HEK293 (cell line): ENCODE data around the gene CUTC.
"Not testable (repeated sequence)": the region's sequence is repeated elsewhere in the genome, so short reads cannot be mapped to it uniquely, and the experiment has no call there.

Source experiments
- HOXC10 ChIP-seq: sonication (generic); formaldehyde crosslinking; IDR thresholded peaks from 2 replicates; pipeline ENCODE4 v1.8.1; 2023; ENCODE audit warnings: mild to moderate bottlenecking, missing genetic modification reagents
- KLF7 ChIP-seq: fragments of 450-650 bp; formaldehyde crosslinking; IDR thresholded peaks from 2 replicates; pipeline ENCODE4 v1.5.1; 2016; ENCODE audit warnings: missing biosample characterization, missing genetic modification characterization, borderline replicate concordance
- YY1 ChIP-seq: fragments of 450-650 bp; formaldehyde crosslinking; IDR thresholded peaks from 2 replicates; pipeline ENCODE4 v1.5.1; 2018; ENCODE audit warnings: missing biosample characterization, missing genetic modification characterization
- ZNF155 ChIP-seq: fragments of 450-650 bp; formaldehyde crosslinking; IDR thresholded peaks from 2 replicates; pipeline ENCODE4 v1.5.1; 2016; ENCODE audit warnings: missing biosample characterization, missing genetic modification characterization
- ZNF274 ChIP-seq, 2 experiments: fragments of 200-500 bp in 1 of 2; fragments of 450-650 bp in 1 of 2; sonication (Bioruptor generic) in 1 of 2; formaldehyde crosslinking in 1 of 2; IDR thresholded peaks; 2 replicates each; pipeline versions ENCODE4 v1.5.1 to v1.6.1; 2014 to 2016; ENCODE audit warnings: borderline replicate concordance in 1 of 2, inconsistent platforms in 1 of 2, low read length in 1 of 2, missing biosample characterization in 1 of 2, missing genetic modification characterization in 1 of 2
- ZNF37A ChIP-seq: fragments of 450-650 bp; IDR thresholded peaks from 2 replicates; pipeline ENCODE4 v1.5.1; 2018; ENCODE audit warnings: missing biosample characterization, missing genetic modification characterization
- TF ChIP-seq, protein P1 (sequence below): fragments of 450-650 bp; formaldehyde crosslinking; IDR thresholded peaks from 2 replicates; pipeline ENCODE4 v1.5.1; 2016; ENCODE audit warnings: missing biosample characterization, missing genetic modification characterization
- TF ChIP-seq, protein P2 (sequence below): fragments of 450-650 bp; formaldehyde crosslinking; IDR thresholded peaks from 2 replicates; pipeline ENCODE4 v1.5.1; 2016; ENCODE audit warnings: missing biosample characterization, missing genetic modification characterization
- TF ChIP-seq, protein P3 (sequence below): fragments of 450-650 bp; formaldehyde crosslinking; IDR thresholded peaks from 2 replicates; pipeline ENCODE4 v1.5.1; 2016; ENCODE audit warnings: missing biosample characterization, missing genetic modification characterization
- TF ChIP-seq, protein P4 (sequence below): fragments of 450-650 bp; formaldehyde crosslinking; IDR thresholded peaks from 2 replicates; pipeline ENCODE4 v1.5.1; 2017; ENCODE audit warnings: missing biosample characterization, mild to moderate bottlenecking, missing genetic modification characterization, moderate library complexity

DNA sequence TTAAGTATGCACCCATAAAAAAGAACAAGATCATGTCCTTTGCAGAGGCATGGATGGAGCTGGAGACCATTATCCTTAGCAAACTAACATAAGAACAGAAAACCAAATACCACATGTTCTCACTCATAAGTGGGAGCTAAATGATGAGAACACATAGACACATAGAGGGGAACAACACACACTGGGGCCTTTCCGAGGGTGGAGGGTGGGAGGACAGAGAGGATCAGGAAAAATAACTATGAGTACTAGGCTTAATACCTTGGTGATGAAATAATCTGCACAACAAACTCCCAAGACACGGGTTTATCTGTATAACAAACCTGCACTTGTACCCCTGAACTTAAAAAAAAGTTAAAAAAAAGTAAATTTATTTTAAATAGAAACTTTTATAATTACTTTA lies 14.1 kb downstream of the CUTC start:
- TF ChIP-seq ZNF37A (tag by site-specific recombination); ZNF155; HOXC10 (CRISPR knock-in tag); KLF7 (tag by site-specific recombination); ZNF274 (IDR thresholded peaks at IDR 0.05; ENCODE audit: low read length); ZNF274 (tag by site-specific recombination; IDR thresholded peaks at IDR 0.05; ENCODE audit: borderline replicate concordance); YY1 (tag by site-specific recombination): not testable (repeated sequence)
- TF ChIP-seq, protein P1, sequence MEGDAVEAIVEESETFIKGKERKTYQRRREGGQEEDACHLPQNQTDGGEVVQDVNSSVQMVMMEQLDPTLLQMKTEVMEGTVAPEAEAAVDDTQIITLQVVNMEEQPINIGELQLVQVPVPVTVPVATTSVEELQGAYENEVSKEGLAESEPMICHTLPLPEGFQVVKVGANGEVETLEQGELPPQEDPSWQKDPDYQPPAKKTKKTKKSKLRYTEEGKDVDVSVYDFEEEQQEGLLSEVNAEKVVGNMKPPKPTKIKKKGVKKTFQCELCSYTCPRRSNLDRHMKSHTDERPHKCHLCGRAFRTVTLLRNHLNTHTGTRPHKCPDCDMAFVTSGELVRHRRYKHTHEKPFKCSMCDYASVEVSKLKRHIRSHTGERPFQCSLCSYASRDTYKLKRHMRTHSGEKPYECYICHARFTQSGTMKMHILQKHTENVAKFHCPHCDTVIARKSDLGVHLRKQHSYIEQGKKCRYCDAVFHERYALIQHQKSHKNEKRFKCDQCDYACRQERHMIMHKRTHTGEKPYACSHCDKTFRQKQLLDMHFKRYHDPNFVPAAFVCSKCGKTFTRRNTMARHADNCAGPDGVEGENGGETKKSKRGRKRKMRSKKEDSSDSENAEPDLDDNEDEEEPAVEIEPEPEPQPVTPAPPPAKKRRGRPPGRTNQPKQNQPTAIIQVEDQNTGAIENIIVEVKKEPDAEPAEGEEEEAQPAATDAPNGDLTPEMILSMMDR (tag by site-specific recombination): not testable (repeated sequence)
- TF ChIP-seq, protein P2, sequence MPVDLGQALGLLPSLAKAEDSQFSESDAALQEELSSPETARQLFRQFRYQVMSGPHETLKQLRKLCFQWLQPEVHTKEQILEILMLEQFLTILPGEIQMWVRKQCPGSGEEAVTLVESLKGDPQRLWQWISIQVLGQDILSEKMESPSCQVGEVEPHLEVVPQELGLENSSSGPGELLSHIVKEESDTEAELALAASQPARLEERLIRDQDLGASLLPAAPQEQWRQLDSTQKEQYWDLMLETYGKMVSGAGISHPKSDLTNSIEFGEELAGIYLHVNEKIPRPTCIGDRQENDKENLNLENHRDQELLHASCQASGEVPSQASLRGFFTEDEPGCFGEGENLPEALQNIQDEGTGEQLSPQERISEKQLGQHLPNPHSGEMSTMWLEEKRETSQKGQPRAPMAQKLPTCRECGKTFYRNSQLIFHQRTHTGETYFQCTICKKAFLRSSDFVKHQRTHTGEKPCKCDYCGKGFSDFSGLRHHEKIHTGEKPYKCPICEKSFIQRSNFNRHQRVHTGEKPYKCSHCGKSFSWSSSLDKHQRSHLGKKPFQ (tag by site-specific recombination): not testable (repeated sequence)
- TF ChIP-seq, protein P3, sequence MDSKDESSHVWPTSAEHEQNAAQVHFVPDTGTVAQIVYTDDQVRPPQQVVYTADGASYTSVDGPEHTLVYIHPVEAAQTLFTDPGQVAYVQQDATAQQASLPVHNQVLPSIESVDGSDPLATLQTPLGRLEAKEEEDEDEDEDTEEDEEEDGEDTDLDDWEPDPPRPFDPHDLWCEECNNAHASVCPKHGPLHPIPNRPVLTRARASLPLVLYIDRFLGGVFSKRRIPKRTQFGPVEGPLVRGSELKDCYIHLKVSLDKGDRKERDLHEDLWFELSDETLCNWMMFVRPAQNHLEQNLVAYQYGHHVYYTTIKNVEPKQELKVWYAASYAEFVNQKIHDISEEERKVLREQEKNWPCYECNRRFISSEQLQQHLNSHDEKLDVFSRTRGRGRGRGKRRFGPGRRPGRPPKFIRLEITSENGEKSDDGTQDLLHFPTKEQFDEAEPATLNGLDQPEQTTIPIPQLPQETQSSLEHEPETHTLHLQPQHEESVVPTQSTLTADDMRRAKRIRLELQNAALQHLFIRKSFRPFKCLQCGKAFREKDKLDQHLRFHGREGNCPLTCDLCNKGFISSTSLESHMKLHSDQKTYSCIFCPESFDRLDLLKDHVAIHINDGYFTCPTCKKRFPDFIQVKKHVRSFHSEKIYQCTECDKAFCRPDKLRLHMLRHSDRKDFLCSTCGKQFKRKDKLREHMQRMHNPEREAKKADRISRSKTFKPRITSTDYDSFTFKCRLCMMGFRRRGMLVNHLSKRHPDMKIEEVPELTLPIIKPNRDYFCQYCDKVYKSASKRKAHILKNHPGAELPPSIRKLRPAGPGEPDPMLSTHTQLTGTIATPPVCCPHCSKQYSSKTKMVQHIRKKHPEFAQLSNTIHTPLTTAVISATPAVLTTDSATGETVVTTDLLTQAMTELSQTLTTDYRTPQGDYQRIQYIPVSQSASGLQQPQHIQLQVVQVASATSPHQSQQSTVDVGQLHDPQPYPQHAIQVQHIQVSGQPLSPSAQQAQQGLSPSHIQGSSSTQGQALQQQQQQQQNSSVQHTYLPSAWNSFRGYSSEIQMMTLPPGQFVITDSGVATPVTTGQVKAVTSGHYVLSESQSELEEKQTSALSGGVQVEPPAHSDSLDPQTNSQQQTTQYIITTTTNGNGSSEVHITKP (tag by site-specific recombination): not testable (repeated sequence)
- TF ChIP-seq, protein P4, sequence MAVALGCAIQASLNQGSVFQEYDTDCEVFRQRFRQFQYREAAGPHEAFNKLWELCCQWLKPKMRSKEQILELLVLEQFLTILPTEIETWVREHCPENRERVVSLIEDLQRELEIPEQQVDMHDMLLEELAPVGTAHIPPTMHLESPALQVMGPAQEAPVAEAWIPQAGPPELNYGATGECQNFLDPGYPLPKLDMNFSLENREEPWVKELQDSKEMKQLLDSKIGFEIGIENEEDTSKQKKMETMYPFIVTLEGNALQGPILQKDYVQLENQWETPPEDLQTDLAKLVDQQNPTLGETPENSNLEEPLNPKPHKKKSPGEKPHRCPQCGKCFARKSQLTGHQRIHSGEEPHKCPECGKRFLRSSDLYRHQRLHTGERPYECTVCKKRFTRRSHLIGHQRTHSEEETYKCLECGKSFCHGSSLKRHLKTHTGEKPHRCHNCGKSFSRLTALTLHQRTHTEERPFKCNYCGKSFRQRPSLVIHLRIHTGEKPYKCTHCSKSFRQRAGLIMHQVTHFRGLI (tag by site-specific recombination): not testable (repeated sequence)
